Measurements from ENCODE around the gene JARID2. TPM values are rescaled to one million over a fixed set of nuclear protein-coding genes. Genes with fewer than 3 reads are reported as not detected.

JARID2 gene
- total RNA-seq, 4 donors from 2014 or later: 20.0 to 29.4 (median 23.9) TPM

DNA sequence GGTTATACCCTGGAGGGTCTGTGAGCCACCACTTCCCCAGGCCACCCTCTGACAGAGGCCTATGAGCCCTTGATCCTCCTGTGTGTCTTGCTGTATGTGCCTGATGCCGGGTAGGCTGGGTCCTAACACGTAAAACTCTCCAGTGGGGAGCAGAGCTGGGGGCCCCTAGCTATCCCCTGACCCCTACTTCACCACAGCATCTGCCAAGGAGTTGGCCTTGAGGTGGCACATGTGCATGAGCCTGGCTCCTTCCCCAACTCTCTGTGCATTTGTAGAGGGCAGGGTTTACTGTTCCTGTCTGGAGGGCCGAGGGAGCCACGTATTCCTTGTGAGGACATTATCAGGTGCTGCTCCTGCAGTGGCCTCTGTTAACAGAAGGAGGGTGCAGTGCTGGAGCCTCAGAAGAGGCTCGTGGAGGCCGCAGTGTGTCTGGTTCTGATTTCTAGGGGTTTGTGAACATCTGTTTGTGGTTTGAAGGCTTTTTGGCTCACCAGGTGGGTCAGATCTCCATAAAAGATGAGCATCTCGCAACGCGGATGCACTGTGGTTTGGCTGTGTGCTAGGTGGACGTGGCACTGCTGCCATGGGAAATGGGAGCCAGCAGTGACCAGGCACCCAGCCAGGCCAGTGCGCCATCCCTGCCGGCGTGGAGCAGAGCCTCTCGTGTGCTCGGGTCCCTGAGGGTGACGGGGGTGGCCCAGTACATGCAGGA is 264.8 kb downstream of the JARID2 start:
- H3K27ac ChIP-seq: no peak overlapping the region
- no peaks in the 10 kb centered on the region for H3K9me3 ChIP-seq
- peaks cover 12% of the 10 kb centered on the region for H3K4me1 ChIP-seq
- no peaks in the 10 kb centered on the region for H3K27me3 ChIP-seq
- DNase-seq (ENCODE audit: low spot score in 2 of 2): no peak
- TF ChIP-seq POLR2A (IDR thresholded peaks at IDR 0.05): no peak
- no peak for TF ChIP-seq EP300 (IDR thresholded peaks at IDR 0.05)
- TF ChIP-seq POLR2AphosphoS5 (IDR thresholded peaks at IDR 0.05): no peak
- TF ChIP-seq, protein P1, sequence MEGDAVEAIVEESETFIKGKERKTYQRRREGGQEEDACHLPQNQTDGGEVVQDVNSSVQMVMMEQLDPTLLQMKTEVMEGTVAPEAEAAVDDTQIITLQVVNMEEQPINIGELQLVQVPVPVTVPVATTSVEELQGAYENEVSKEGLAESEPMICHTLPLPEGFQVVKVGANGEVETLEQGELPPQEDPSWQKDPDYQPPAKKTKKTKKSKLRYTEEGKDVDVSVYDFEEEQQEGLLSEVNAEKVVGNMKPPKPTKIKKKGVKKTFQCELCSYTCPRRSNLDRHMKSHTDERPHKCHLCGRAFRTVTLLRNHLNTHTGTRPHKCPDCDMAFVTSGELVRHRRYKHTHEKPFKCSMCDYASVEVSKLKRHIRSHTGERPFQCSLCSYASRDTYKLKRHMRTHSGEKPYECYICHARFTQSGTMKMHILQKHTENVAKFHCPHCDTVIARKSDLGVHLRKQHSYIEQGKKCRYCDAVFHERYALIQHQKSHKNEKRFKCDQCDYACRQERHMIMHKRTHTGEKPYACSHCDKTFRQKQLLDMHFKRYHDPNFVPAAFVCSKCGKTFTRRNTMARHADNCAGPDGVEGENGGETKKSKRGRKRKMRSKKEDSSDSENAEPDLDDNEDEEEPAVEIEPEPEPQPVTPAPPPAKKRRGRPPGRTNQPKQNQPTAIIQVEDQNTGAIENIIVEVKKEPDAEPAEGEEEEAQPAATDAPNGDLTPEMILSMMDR (IDR thresholded peaks at IDR 0.05): no peak
- no peak overlapping the region for H3K4me3 ChIP-seq
- 100% methylated on average over 2 of the region's 16 CpGs for WGBS
- H3K36me3 ChIP-seq: peaks cover 84% of the 10 kb centered on the region

DNA sequence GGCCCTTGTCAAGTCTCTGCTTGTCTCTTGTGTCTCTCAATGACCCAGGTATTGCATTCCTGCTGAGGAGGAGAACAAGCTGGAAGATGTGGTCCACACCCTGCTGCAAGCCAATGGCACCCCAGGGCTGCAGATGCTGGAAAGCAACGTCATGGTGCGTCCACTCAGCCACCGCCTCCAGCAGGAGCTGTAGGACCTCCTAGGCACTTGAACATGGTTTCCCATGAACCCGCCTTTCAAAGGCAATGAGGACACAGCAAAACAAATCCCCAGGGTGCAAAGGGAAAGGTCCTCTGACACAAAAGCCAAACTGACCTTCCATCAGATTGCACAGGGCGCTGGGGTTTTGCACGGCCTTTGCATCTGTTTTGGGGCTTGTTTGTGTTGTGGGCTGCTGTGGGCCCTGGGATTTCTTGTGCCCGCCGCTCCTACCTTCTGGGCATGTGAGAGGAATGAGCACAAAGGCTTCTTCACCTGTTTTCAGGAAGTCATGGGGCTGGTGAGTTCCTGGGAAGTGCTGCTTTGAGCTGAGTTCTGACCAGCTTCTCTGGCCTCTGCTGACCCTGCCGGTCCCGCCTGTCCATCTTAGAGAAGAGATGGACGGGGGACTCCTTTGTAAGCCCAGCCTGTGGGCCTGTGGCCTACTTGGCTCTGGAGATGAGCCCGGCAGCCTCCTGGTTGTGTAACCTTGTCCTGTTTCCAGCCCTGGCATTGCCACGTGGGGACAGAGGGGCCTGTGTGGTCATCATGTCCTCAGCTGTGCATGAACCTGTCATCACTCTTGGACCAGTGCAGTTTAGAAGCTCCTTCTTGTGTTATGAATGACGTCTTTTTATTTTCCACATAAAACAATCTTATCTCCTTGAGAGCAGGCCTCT is 265.6 kb downstream of the JARID2 start:
- Histone ChIP-seq H3K27ac (no peak overlapping the region), H3K36me3 (peaks cover 82% of the 10 kb centered on the region), H3K9me3 (no peaks in the 10 kb centered on the region), H3K4me3 (no peak overlapping the region), H3K27me3 (no peaks in the 10 kb centered on the region), H3K4me1 (peaks cover 7% of the 10 kb centered on the region)
- 93% methylated on average over 10 of the region's 14 CpGs for WGBS
- DNase-seq (ENCODE audit: low spot score in 2 of 2): no peak
- TF ChIP-seq POLR2A (IDR thresholded peaks at IDR 0.05) (no peak), EP300 (IDR thresholded peaks at IDR 0.05) (no peak), POLR2AphosphoS5 (IDR thresholded peaks at IDR 0.05) (no peak)
- TF ChIP-seq, protein P1 (IDR thresholded peaks at IDR 0.05): no peak

DNA sequence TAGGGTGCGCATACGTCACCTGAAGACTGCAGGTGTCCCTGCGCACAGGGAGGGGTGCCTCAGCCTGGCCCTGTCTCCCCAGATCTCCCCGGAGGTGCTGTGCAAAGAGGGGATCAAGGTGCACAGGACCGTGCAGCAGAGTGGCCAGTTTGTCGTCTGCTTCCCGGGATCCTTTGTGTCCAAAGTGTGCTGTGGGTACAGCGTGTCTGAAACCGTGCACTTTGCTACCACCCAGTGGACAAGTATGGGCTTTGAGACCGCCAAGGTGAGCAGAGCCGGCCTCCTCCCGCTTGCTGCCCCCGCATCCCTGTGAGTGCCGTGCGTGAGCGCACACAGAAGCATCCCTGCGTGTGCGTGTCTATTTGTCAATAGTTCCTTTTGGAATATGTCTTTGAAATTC is 266.3 kb downstream of the JARID2 start:
- 95% methylated on average over 16 of the region's 18 CpGs for WGBS
- Histone ChIP-seq H3K4me3 (no peak overlapping the region), H3K27ac (no peak overlapping the region), H3K27me3 (no peaks in the 10 kb centered on the region), H3K4me1 (peaks cover 7% of the 10 kb centered on the region), H3K36me3 (peaks cover 83% of the 10 kb centered on the region), H3K9me3 (no peaks in the 10 kb centered on the region)
- TF ChIP-seq EP300 (IDR thresholded peaks at IDR 0.05): no peak
- TF ChIP-seq, protein P1 (IDR thresholded peaks at IDR 0.05): no peak
- DNase-seq (ENCODE audit: low spot score in 2 of 2): no peak

DNA sequence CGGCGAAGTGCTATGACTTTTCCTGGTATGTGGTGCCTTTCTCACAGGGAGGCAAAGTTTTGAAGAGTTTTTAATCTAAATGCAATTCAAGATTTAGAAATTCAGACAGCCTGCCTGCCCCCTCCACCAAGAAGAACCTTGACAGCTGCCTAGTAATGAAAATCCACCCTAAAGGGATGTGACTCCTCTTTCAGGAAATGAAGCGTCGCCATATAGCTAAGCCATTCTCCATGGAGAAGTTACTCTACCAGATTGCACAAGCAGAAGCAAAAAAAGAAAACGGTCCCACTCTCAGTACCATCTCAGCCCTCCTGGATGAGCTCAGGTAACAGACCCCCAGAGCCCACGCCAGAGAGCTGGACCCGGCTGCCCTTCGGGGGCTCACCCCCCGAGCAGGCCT is 266.9 kb downstream of the JARID2 start:
- 94% methylated on average over 5 of the region's 9 CpGs for WGBS
- H3K27ac ChIP-seq: no peak overlapping the region
- H3K27me3 ChIP-seq: no peaks in the 10 kb centered on the region
- no peaks in the 10 kb centered on the region for H3K9me3 ChIP-seq
- no peak for DNase-seq (ENCODE audit: low spot score in 2 of 2)
- TF ChIP-seq POLR2A (IDR thresholded peaks at IDR 0.05) (no peak), POLR2AphosphoS5 (IDR thresholded peaks at IDR 0.05) (no peak), EP300 (IDR thresholded peaks at IDR 0.05) (no peak)
- TF ChIP-seq, protein P1 (IDR thresholded peaks at IDR 0.05): no peak
- H3K4me1 ChIP-seq: peaks cover 7% of the 10 kb centered on the region
- H3K4me3 ChIP-seq: no peak overlapping the region
- H3K36me3 ChIP-seq: peaks cover 83% of the 10 kb centered on the region

DNA sequence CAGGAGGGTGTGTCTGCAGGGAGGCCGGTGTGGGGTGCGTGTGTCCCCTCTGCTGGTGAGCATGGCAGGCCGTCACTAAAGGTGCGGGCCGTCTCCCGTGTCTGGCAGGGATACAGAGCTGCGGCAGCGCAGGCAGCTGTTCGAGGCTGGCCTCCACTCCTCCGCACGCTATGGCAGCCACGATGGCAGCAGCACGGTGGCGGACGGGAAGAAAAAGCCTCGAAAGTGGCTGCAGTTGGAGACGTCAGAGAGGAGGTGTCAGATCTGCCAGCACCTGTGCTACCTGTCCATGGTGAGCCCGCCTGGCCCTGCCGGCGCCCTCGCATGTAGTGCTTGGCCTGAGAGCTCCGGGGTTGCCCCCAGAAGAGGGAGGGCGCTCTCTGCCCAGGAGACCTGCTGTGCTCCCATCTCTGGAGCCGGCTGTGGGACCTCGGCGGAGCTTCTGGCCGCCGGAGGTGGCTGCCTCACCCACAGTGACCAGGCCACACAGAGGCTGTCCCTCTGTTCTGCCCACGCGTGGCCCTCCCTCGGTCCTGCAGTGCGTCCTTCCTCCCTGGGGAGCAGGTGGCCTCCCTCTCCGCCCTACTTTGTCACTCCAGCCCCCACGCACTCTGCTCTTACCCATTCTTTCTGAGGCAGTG is 267.4 kb downstream of the JARID2 start:
- DNase-seq (ENCODE audit: low spot score in 2 of 2): no peak
- Histone ChIP-seq H3K4me1 (peaks cover 7% of the 10 kb centered on the region), H3K9me3 (no peaks in the 10 kb centered on the region), H3K4me3 (no peak overlapping the region), H3K36me3 (peaks cover 83% of the 10 kb centered on the region), H3K27me3 (no peaks in the 10 kb centered on the region), H3K27ac (no peak overlapping the region)
- WGBS: 90% methylated on average over 28 of the region's 34 CpGs
- TF ChIP-seq, protein P1 (IDR thresholded peaks at IDR 0.05): no peak
- no peak for TF ChIP-seq POLR2A (IDR thresholded peaks at IDR 0.05)
- TF ChIP-seq EP300 (IDR thresholded peaks at IDR 0.05): no peak
- TF ChIP-seq POLR2AphosphoS5 (IDR thresholded peaks at IDR 0.05): no peak

All from suprapubic skin (tissue), 4 donors.